GM23248 (cell line): ENCODE data around the gene SIDT2. TPM values are rescaled to one million over a fixed set of nuclear protein-coding genes. Genes with fewer than 3 reads are reported as not detected.

ENCODE experiments used
- DNase-seq: peaks from one replicate; pipeline ENCODE4 v3.0.0-alpha.2; 2015
- H2AFZ ChIP-seq: fragments of 200-600 bp; sonication (generic); 2 replicates; pipeline ENCODE4 v1.6.1; 2016; ENCODE audit warnings: antibody characterized with exemption
- H3F3A ChIP-seq: fragments of 200-600 bp; sonication (generic); 2 replicates; pipeline ENCODE4 v1.6.1; 2016; ENCODE audit warnings: mild to moderate bottlenecking, antibody characterized with exemption, mixed run types; ENCODE audit not compliant: insufficient read depth
- H3K27ac ChIP-seq: fragments of 200-600 bp; sonication (generic); 2 replicates; pipeline ENCODE4 v1.5.1; 2016; ENCODE audit warnings: mild to moderate bottlenecking
- H3K27me3 ChIP-seq: fragments of 200-600 bp; sonication (generic); replicated peaks from 2 replicates; pipeline ENCODE4 v1.6.1; 2016; ENCODE audit warnings: mild to moderate bottlenecking; ENCODE audit not compliant: insufficient read depth
- H3K36me3 ChIP-seq: fragments of 200-600 bp; sonication (generic); 2 replicates; pipeline ENCODE4 v1.6.1; 2016; ENCODE audit warnings: low read depth, mild to moderate bottlenecking
- H3K4me1 ChIP-seq: fragments of 200-600 bp; sonication (generic); 2 replicates; pipeline ENCODE4 v1.6.1; 2016; ENCODE audit warnings: mild to moderate bottlenecking; ENCODE audit not compliant: insufficient read depth
- H3K4me2 ChIP-seq: fragments of 200-600 bp; sonication (generic); one replicate; pipeline ENCODE4 v1.6.1; 2016; ENCODE audit warnings: mild to moderate bottlenecking; ENCODE audit not compliant: unreplicated experiment
- H3K4me3 ChIP-seq: fragments of 200-600 bp; sonication (generic); 2 replicates; pipeline ENCODE4 v1.5.1; 2016; ENCODE audit warnings: mild to moderate bottlenecking
- H3K79me2 ChIP-seq: fragments of 200-600 bp; sonication (generic); 2 replicates; pipeline ENCODE4 v1.6.1; 2016; ENCODE audit warnings: mild to moderate bottlenecking; ENCODE audit not compliant: insufficient read depth
- H3K9ac ChIP-seq: fragments of 200-600 bp; sonication (generic); 2 replicates; pipeline ENCODE4 v1.6.1; 2016; ENCODE audit warnings: mild to moderate bottlenecking
- H3K9me2 ChIP-seq: fragments of 200-600 bp; sonication (generic); 2 replicates; pipeline ENCODE4 v1.6.1; 2016; ENCODE audit warnings: mixed run types, mild to moderate bottlenecking, moderate library complexity; ENCODE audit not compliant: insufficient read depth
- H3K9me3 ChIP-seq: fragments of 200-600 bp; sonication (generic); one replicate; pipeline ENCODE4 v1.6.1; 2017; ENCODE audit warnings: low read depth
- H4K20me1 ChIP-seq: fragments of 200-600 bp; sonication (generic); 2 replicates; pipeline ENCODE4 v1.6.0; 2016; ENCODE audit not compliant: insufficient read depth
- EZH2 ChIP-seq: fragments of 200-600 bp; sonication (generic); IDR thresholded peaks from 2 replicates; pipeline ENCODE4 v1.6.1; 2018; ENCODE audit warnings: antibody characterized with exemption, mild to moderate bottlenecking; ENCODE audit not compliant: insufficient read depth, poor library complexity, severe bottlenecking
- EZH2phosphoT487 ChIP-seq: fragments of 200-600 bp; sonication (generic); IDR thresholded peaks from 2 replicates; pipeline ENCODE4 v1.6.1; 2018; ENCODE audit warnings: antibody characterized with exemption, moderate library complexity, mild to moderate bottlenecking, low read depth; ENCODE audit not compliant: insufficient read depth
- WGBS, 2 experiments: methylation state at CpG; one replicate each; pipeline ENCODE4 v1.1.6; 2015 to 2017; ENCODE audit warnings: low lambda C conversion rate in 2 of 2, low coverage in 1 of 2; ENCODE audit errors: missing lambda C conversion rate in 2 of 2; 5-methylcytosine and 5-hydroxymethylcytosine counted together
- in situ Hi-C: fragments of 300-500 bp; cut with MboI; formaldehyde crosslinking; loops from 2 replicates; pipeline ENCODE4 v1.15.0; 2020
- polyA plus RNA-seq: library from polyadenylated mRNA; unstranded; fragments of >200 nt; fragmentation: Nextera tagmentation; extraction: Ambion mirVana; gene quantifications from 2 replicates; pipeline ENCODE4 v1.2.1, GENCODE V29; 2016
- total RNA-seq: library from RNA; depleted of rRNA; stranded (reverse); fragments of >200 nt; shearing (Covaris generic); gene quantifications from 2 replicates; pipeline ENCODE4 v1.2.3, GENCODE V29; 2014

The SIDT2 gene
- total and polyA plus RNA-seq, 2 experiments from 2014 or later: 13.1 to 15.7 TPM

GRCh38 chr11:117214404-117215110, 36.0 kb downstream of the SIDT2 start:
- in situ Hi-C loops: no loop called here
- Histone ChIP-seq H4K20me1 (no peaks in the 10 kb centered on the region), H3K4me3 (no peak overlapping the region), H3K36me3 (peaks cover 45% of the 10 kb centered on the region; the same call in 1 of the 2 replicates), H3K9ac (no peak overlapping the region), H3K27ac (no peak overlapping the region), H3F3A (peaks cover 24% of the 10 kb centered on the region), H3K4me2 (no peak overlapping the region), H3K79me2 (no peaks in the 10 kb centered on the region), H3K9me2 (no peaks in the 10 kb centered on the region), H3K9me3 (no peaks in the 10 kb centered on the region), H3K4me1 (no peaks in the 10 kb centered on the region), H2AFZ (no peak overlapping the region), H3K27me3 (no peaks in the 10 kb centered on the region)
- 94 to 98% methylated on average over 7 of the region's 7 CpGs for WGBS, 2 experiments
- no peak for DNase-seq
- TF ChIP-seq EZH2: no peak
- no peak for TF ChIP-seq EZH2phosphoT487

- no peak overlapping the region for H2AFZ ChIP-seq
- H3K9me2 ChIP-seq: no peaks in the 10 kb centered on the region
- in situ Hi-C loops: no loop called here
- H3K9me3 ChIP-seq: no peaks in the 10 kb centered on the region
- H3K4me2 ChIP-seq: no peak overlapping the region
- H3K27me3 ChIP-seq: no peaks in the 10 kb centered on the region
- no peak for DNase-seq
- 85 to 90% methylated on average over 10 to 11 of the region's 11 CpGs for WGBS, 2 experiments
- peaks cover 52% of the 10 kb centered on the region; the same call in 1 of the 2 replicates for H3K36me3 ChIP-seq
- TF ChIP-seq EZH2phosphoT487 (no peak), EZH2 (no peak)
- H3K9ac ChIP-seq: no peak overlapping the region
- no peak overlapping the region for H3K27ac ChIP-seq
- peaks cover 4% of the 10 kb centered on the region; the same call in 1 of the 2 replicates for H3F3A ChIP-seq
- no peak overlapping the region for H3K4me3 ChIP-seq
- H3K4me1 ChIP-seq: 0 out of 2 replicates have a peak, but pooled peaks cover 6% of the 10 kb centered on the region
- H3K79me2 ChIP-seq: no peaks in the 10 kb centered on the region
- no peaks in the 10 kb centered on the region for H4K20me1 ChIP-seq
Measured at GRCh38 chr11:117217141-117218084, 38.9 kb downstream of the SIDT2 start.

- Histone ChIP-seq H3K4me2 (no peak overlapping the region), H2AFZ (no peak overlapping the region), H4K20me1 (no peaks in the 10 kb centered on the region), H3K79me2 (no peaks in the 10 kb centered on the region), H3K27me3 (no peaks in the 10 kb centered on the region), H3K9me3 (no peaks in the 10 kb centered on the region), H3K9me2 (no peaks in the 10 kb centered on the region), H3K4me3 (no peak overlapping the region), H3K27ac (no peak overlapping the region), H3K4me1 (0 out of 2 replicates have a peak, but pooled peaks cover 6% of the 10 kb centered on the region), H3K9ac (no peak overlapping the region), H3K36me3 (peaks cover 51% of the 10 kb centered on the region; the same call in 1 of the 2 replicates), H3F3A (peaks cover 5% of the 10 kb centered on the region; the same call in 1 of the 2 replicates)
- TF ChIP-seq EZH2 (no peak), EZH2phosphoT487 (no peak)
- in situ Hi-C loops: no loop called here
- DNase-seq: no peak
- 83 to 84% methylated on average over 15 of the region's 15 CpGs for WGBS, 2 experiments
Measured at GRCh38 chr11:117218133-117218915, 39.8 kb downstream of the SIDT2 start.

- WGBS, 2 experiments: 92 to 93% methylated on average over 9 of the region's 9 CpGs
- in situ Hi-C loops: no loop called here
- H3K4me1 ChIP-seq: 0 out of 2 replicates have a peak, but pooled peaks cover 6% of the 10 kb centered on the region
- H3K36me3 ChIP-seq: peaks cover 48% of the 10 kb centered on the region; the same call in 1 of the 2 replicates
- no peak for TF ChIP-seq EZH2
- no peak for TF ChIP-seq EZH2phosphoT487
- H4K20me1 ChIP-seq: no peaks in the 10 kb centered on the region
- no peak overlapping the region for H3K4me3 ChIP-seq
- H3K27ac ChIP-seq: no peak overlapping the region
- no peaks in the 10 kb centered on the region for H3K79me2 ChIP-seq
- no peak overlapping the region for H3K9ac ChIP-seq
- no peaks in the 10 kb centered on the region for H3K9me3 ChIP-seq
- peaks cover 5% of the 10 kb centered on the region; the same call in 1 of the 2 replicates for H3F3A ChIP-seq
- H3K9me2 ChIP-seq: no peaks in the 10 kb centered on the region
- H3K4me2 ChIP-seq: no peak overlapping the region
- H3K27me3 ChIP-seq: no peaks in the 10 kb centered on the region
- no peak overlapping the region for H2AFZ ChIP-seq
- no peak for DNase-seq
Measured at GRCh38 chr11:117219001-117219400, 40.5 kb downstream of the SIDT2 start.
